Sigmoid colon (tissue), 4 donors: ENCODE results near the gene PRKD2.

Experiments
- CTCF ChIP-seq, 4 experiments: fragments of 450-650 bp in 3 of 4; fragments of 200-600 bp in 1 of 4; IDR thresholded peaks; one replicate each; pipeline ENCODE4 v1.5.1; 2016 to 2019; ENCODE audit warnings: antibody characterized with exemption in 4 of 4, mild to moderate bottlenecking in 3 of 4, moderate library complexity in 2 of 4
- EP300 ChIP-seq, 4 donors: sonication (generic); formaldehyde crosslinking; IDR thresholded peaks; one replicate each; pipeline ENCODE4 v1.6.1; 2017; ENCODE audit warnings: antibody characterized with exemption in 4 of 4
- POLR2A ChIP-seq, 2 donors: fragments of 450-650 bp; IDR thresholded peaks; one replicate each; pipeline ENCODE4 v1.6.1; 2016; ENCODE audit warnings: antibody characterized with exemption in 2 of 2, mild to moderate bottlenecking in 2 of 2, moderate library complexity in 2 of 2
- POLR2AphosphoS5 ChIP-seq, 4 donors: sonication (generic); formaldehyde crosslinking; IDR thresholded peaks; one replicate each; pipeline ENCODE4 v1.6.1; 2017; ENCODE audit warnings: antibody characterized with exemption in 4 of 4

DNA sequence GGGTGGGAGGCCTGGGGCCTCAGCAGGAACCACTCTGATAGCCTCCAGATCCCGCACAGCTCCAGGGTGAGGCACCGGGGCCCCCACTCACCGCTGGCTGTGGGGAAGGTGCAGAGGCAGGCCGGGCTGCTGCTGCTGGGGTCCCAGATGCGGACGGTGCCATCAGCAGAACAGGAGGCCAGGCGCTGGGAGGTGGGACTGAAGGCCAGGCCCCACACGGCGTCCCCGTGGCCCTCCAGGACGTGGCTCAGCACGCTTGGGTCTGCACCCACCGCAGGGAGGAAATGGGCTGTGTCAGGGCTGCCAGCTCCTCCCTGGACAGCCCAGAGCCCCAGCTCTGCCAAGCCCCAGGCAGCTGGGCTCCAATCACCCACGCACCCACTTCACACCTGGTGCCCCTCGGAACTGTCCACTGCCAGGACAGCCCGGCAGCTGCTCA lies 6.1 kb upstream of the PRKD2 start:
- no peak for TF ChIP-seq CTCF (IDR thresholded peaks at IDR 0.05)
- TF ChIP-seq POLR2A (IDR thresholded peaks at IDR 0.05) = no peak
- TF ChIP-seq EP300 (IDR thresholded peaks at IDR 0.05) = no peak
- no peak for TF ChIP-seq POLR2AphosphoS5 (IDR thresholded peaks at IDR 0.05)
